HG02571 (cell line): ENCODE measurements around the gene TMEM229A.
"Not testable (repeated sequence)": the region's sequence is repeated elsewhere in the genome, so short reads cannot be mapped to it uniquely, and the experiment has no call there.

Experiments
- ATAC-seq: cut with Tn5 transposase; IDR thresholded peaks from one replicate; pipeline ENCODE4 v1.9.1; 2021; ENCODE audit warnings: mild to moderate bottlenecking, moderate library complexity; ENCODE audit not compliant: unreplicated experiment

The TMEM229A gene

DNA sequence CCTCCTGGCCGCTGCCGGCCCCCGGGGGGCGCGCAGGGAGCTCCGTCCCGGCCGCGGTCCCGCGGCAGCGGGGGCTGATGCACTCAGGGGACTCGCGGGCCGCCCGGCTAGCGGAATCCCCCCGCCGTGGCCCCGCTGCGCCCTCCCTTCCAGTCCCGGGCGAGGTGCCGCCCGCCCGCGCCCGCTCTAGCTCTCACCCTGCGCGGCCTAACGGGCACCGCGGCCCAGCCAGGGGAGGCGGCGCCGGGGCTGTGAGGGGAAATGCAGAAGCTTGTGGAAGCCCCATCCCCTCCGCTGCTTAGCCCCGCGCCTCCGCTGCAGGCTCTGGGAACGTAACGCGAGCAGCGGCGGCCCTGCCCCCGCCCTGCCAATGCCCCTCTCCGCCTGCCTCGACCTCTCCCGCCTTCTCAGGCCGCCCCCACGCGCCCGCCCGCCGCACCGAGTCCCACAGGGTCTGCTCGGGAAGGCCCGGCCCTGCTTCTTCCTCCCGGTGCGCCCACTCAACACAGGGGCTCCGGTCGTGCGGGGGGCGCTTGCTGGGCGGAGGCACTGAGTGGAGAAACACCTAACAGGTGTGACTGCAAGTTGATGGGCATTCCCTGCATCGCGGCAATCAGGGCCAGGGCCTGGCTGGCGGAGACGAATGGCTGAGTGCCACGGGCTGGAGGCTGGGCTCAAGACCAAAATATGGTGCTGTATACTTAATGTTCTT, 384 bp upstream of the TMEM229A start:
- no peak for ATAC-seq

DNA sequence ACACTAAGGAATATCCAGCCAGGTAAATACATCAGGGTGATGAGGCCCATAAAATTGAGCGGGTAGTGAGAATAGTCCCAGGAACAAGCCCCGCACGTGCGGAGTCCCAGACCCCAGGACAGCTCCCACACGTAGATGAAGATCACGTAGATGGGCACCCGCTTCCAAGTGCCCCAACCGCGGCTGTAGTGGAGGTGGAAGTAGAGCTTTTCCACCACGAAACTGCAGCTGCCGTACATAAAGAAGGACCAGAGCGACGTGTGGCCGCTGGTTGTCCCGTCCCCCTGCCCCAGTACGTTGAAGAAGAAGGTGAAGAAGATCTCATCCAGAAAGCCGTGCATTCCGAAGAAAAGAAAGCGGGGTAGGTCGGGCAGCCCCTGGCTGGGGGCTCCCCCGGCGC, 948 bp downstream of the TMEM229A start:
- no peak for ATAC-seq

GRCh38 chr7:124031406-124031805, 1.5 kb downstream of the TMEM229A start:
- no peak for ATAC-seq

- no peak for ATAC-seq
Observed at GRCh38 chr7:124030964-124031363, 1.9 kb downstream of the TMEM229A start.

DNA sequence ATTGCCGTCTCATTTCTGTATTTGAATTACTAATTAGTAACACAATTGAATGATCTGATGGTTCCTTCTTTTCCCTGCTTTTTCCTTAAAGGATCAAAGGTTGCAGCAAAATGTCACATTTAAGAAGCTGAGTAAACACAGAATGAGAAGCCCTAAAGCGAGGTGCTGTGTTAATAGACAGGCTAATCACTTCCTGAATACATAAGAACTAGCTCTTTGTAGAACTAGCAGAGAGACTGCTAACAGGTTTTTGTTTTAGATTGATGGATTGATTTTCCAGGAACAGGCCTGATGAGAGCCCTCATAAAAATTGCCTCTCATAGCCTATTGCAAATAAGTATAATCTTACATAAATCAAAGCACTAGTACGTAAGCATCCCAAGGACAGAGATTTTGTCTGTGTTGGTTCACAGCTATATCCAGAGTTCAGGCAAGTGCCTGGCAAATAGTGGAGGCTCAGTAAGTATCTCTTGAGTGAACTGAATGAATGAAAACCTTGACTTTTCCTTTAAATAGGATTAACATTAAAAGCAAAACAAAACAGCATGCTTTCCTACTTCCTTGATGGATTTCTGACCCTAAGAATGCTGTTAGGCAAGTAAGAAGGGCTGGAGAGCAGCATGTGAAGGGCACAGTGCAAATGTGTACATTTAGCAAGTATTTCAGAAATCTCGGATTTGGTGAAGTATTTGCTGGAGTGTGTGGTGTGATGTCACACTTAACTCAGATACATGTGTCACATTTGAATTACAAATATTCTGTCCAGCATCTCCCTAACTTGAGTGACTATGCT, 3.3 kb downstream of the TMEM229A start:
- ATAC-seq: no peak

DNA sequence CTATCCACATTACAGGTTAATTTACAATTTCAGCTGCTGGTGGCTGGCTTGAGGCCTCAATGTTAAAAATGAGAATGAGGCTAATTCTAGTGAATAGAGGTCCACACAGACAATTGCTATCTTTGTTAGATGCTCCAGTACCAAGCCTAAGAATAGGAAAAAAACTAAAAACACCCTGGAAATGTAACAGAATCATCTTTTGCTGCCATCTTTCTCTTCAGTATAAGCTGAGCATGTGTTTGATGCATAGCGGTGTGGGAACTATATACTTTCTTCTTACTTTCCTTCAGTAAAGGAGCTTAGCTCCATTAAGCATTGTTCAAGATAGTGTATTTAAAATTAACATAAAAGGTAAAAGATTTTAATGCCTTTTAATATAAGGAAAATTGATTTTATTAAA, 5.6 kb downstream of the TMEM229A start:
- no peak for ATAC-seq

- ATAC-seq: not testable (repeated sequence)
Observed at GRCh38 chr7:124024329-124024728, 8.5 kb downstream of the TMEM229A start.

GRCh38 chr7:124022551-124022950, 10.3 kb downstream of the TMEM229A start:
- ATAC-seq: no peak

GRCh38 chr7:124020060-124020459, 12.8 kb downstream of the TMEM229A start:
- no peak for ATAC-seq

- no peak for ATAC-seq
Observed at GRCh38 chr7:124013306-124013705, 19.6 kb downstream of the TMEM229A start.

- no peak for ATAC-seq
Observed at GRCh38 chr7:124012864-124013263, 20.0 kb downstream of the TMEM229A start.

DNA sequence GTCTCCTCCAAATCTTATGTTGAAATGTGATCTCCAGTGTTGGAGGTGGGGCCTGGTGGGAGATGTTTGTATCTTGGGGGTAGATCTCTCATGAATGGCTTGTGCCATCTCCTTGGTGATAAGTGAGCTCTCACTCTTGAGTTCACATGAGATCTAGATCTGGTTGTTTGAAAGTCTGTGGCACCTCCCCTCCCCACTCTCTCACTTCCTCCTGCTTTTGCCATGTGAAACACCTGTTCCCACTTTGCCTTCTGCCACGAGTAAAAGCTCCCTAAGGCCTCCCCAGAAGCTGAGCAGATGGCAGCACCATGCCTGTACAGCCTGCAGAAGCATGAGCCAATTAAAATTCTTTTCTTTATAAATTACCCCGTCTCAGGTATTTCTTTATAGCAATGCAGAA, 23.5 kb downstream of the TMEM229A start:
- ATAC-seq: no peak

GRCh38 chr7:124008296-124008695, 24.6 kb downstream of the TMEM229A start:
- ATAC-seq: not testable (repeated sequence)

- ATAC-seq: no peak
Observed at GRCh38 chr7:123999703-124000102, 33.2 kb downstream of the TMEM229A start.

- ATAC-seq: no peak
Observed at GRCh38 chr7:123998921-123999320, 33.9 kb downstream of the TMEM229A start.

DNA sequence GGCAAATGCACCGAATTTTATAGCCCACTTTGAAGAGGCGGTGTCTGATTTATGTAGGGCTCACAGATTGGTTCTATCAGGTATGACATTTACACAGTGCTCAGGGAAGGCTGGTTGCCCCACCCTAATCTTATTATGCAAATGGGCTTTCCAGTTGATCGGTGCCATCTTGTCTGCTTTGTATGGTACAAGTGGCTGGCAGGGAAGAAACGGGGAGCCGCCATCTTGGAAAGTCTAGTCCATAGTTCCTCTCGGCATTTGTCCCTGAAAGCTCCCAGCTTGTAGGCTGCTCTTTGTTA, 36.6 kb downstream of the TMEM229A start:
- no peak for ATAC-seq

GRCh38 chr7:123995617-123996326, 37.1 kb downstream of the TMEM229A start:
- ATAC-seq: no peak

GRCh38 chr7:123994449-123994848, 38.4 kb downstream of the TMEM229A start:
- ATAC-seq: no peak

DNA sequence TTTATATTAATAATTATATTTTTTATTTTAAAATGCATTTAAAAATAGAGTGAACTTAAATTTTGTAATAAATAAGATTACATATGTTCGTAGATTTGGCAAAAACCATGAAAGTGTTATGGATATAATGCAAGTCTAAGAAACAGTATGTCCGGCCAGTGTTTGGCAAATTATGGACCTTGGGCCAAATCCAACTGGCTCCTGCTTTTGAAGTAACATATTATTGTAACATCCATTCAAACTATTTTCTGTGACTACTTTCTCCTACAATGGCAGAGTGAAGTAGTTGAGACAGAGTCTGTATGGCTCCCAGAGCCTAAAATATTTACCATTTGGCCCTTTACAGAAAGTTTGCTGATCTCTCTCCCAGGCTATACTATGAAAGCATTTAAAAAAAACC, 38.9 kb downstream of the TMEM229A start:
- no peak for ATAC-seq

DNA sequence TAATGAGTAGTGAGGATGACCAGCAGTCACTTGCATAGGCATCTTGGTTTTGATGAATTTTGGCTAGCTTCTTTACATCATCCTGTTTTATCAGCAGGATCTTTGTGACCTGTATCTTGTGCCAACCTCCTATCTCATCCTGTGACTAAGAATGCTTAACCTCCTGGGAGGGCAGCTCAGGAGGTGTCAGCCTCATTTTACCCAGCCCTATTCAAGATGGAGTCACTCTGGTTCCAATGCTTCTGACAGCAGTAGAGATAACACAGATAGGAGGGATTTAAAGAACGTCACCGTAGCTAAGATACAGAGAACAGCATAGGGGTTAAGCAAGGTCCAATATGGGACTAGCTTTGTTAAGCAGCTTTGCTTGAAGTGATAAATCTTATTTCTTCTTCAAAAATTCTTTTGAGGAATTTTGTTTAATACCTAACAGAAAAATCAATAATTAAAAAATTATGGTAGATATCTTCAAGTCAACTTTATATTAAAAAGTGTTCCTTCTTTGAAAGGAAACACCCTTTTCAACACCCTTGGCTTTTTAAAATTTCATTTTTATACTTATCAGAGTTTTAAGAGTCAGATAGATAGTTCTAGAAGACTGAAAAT, 39.9 kb downstream of the TMEM229A start:
- ATAC-seq: no peak

GRCh38 chr7:123987445-123987844, 45.4 kb downstream of the TMEM229A start:
- ATAC-seq: no peak
